IPS-11a (cell line): ENCODE results near the gene NOX5.

Experiments used
- H3K4me3 ChIP-seq: one replicate; pipeline ENCODE4 v1.5.1; 2013; ENCODE audit warnings: low read depth, low read length, control low read depth

NOX5 gene

DNA sequence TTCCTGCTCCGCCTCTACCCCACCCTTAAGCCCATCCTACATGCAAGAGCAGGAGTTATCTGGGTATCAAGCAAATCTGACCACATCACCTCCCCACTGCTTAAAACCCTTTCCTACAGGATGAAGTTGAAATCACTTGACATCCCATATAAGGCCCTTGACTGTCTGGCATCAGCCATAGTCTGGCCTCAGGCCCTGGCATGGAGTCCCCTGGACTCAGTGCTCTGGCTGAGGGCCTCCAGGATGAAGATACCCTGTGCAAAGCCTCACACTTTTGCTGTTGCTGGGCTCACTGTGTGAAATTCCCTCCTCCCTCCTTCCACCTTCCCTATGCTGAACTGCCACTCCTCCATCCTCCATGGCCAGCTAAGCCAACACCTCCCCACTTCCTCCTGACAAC is 80.8 kb downstream of the NOX5 start:
- no peak overlapping the region for H3K4me3 ChIP-seq

GRCh38 chr15:69096196-69096595 is 81.7 kb downstream of the NOX5 start:
- no peak overlapping the region for H3K4me3 ChIP-seq

GRCh38 chr15:69096626-69097025 is 82.1 kb downstream of the NOX5 start:
- H3K4me3 ChIP-seq: no peak overlapping the region

GRCh38 chr15:69098771-69099170 is 84.3 kb downstream of the NOX5 start:
- H3K4me3 ChIP-seq: no peak overlapping the region

- no peak overlapping the region for H3K4me3 ChIP-seq
Observed at GRCh38 chr15:69099941-69100340, 85.4 kb downstream of the NOX5 start.

GRCh38 chr15:69100821-69101220 is 86.3 kb downstream of the NOX5 start:
- H3K4me3 ChIP-seq: no peak overlapping the region

DNA sequence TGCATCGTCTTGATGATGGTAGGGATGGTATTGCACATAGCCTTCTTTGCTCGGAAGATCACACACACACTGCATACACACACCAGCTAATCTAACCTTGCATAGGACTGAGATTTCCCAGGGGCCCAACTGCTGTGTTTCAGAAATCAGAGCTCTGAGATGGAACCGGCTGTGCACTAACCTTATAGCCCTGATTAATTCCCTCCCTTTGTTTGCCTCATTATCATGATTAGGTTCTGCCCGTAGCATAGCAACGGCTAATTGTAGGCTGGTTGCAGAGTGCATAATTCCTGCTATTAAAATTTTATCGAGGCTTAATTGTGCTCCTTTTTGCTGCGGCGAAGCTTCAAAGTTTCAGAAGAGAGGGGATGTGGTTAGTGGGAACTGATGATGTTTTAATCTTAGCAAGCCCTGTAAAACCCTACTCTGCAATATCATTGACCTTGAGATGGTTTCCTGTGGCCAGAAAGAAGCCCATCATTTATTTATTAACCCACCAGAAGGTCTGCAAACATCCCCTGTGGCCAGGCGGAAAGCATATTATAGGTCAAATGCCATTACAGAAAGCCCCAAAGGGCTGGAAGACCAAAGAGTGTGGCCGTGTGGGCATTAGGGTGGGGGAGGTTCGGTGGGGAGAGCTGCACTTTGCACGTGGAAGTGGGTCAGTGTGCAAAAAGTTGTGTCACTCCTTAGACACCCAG is 89.7 kb downstream of the NOX5 start:
- H3K4me3 ChIP-seq: no peak overlapping the region

DNA sequence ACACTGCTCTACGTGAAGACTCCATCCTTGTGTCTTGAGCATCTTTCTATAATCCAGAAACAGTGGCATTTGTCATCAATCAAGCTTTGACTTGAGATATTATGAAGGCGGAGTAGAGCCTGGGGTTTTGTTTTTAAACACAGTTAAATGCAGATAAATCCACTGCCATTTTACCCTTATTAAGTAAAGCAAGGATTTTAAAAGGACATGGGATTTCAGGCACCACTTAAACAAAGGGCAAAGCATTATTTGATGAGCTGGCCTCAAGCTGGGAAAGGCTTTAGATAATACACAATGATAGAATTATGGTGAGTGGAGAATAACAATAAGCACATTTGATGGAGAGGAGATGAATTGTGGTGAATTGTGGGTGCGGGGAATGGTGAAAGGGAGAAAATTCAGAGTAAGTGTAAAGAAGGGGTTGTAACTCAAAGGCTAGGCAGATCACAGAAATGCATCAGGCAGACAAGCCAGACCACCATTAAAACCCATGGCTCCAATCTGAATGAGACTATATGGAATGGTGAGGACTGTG is 91.0 kb downstream of the NOX5 start:
- no peak overlapping the region for H3K4me3 ChIP-seq

DNA sequence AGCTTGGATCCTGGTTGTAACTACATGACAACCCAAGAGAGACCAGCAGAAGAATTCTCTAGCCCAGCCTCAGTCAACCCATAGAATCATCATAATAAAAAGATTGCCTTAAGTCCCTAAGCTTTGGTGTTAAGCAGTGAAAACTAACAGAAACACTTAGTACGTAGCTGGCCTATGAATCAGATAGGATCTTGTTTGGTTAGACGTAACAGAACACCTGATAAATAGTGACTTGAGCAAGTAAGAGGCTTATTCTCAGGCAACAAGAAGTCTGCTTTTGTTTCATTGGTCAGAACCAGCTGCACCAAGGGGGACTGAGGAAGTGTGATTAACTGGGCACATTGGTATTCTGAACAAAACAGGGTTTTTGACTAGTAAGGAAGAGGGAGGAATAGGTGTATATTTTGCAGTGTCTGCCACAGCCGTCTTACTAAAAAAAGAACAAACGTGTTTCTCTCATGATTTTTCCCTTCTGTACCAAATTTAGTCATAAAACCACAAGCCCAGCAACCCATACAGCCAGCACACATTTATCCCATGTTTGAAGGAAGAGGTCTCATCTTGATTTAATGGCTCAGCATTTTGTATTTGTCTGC is 92.6 kb downstream of the NOX5 start:
- H3K4me3 ChIP-seq: no peak overlapping the region
